ENCODE measurements around the gene RC3H2.

RC3H2 gene

DNA sequence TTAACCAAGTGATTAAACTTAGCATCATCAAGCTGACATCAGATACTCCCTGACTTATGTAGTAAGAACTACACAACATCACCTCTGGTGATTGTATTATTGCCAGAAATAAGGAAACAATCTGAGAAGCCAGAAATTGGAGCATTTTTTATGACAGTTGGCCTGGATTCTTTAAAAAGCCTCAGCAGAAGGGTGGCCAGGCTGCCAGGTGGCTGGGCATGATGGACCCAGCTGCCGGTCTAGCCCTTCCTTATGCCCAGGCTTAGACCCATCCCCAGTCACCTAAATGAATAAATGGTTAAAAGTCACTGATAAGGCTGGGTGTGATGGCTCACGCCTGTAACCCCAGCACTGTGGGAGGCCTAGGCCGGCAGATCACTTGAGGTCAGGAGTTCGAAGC, 92.4 kb downstream of the RC3H2 start:
- in situ Hi-C loops (cut with MboI; ENCODE audit: low sequenced_read_pairs) = loop anchor here (10.0 to 25.0 kb wide), 2 partner anchors 348 to 700 kb away; no protein-coding TSS in a partner anchor

GRCh38 chr9:122810306-122810946, 94.7 kb downstream of the RC3H2 start:
- in situ Hi-C loops (cut with MboI; ENCODE audit: low sequenced_read_pairs) = loop anchor here (10.0 to 25.0 kb wide), 2 partner anchors 346 to 698 kb away; no protein-coding TSS in a partner anchor

GRCh38 chr9:122809261-122809660, 95.9 kb downstream of the RC3H2 start:
- in situ Hi-C loops (cut with MboI; ENCODE audit: low sequenced_read_pairs) = loop anchor here (25.0 kb wide), 1 partner anchor 697 kb away; no protein-coding TSS in a partner anchor

DNA sequence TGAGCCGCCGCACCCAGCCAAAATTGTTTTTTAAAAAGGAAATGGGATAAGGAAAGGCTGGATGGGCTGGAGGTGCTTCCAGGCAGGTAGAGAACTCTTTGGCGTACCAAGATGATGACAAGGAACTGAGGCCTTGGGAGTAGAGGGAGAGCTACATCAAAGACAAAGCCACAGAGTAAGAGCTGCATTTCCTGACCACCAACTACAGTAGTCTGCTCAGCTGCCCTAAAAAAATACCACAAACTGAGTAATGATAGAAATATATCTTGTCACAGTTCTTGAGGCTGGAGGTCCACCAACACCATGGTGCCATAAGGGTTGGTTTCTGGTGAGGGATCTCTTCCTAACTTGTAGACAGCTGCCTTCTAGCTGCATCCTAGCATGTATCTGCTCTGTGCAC, 97.0 kb downstream of the RC3H2 start:
- in situ Hi-C loops (cut with MboI; ENCODE audit: low sequenced_read_pairs) = loop anchor here (25.0 kb wide), 1 partner anchor 696 kb away; no protein-coding TSS in a partner anchor

- in situ Hi-C loops (cut with MboI; ENCODE audit: low sequenced_read_pairs) = loop anchor here (25.0 kb wide), 1 partner anchor 695 kb away; no protein-coding TSS in a partner anchor
Observed at GRCh38 chr9:122807271-122807900, 97.8 kb downstream of the RC3H2 start.

DNA sequence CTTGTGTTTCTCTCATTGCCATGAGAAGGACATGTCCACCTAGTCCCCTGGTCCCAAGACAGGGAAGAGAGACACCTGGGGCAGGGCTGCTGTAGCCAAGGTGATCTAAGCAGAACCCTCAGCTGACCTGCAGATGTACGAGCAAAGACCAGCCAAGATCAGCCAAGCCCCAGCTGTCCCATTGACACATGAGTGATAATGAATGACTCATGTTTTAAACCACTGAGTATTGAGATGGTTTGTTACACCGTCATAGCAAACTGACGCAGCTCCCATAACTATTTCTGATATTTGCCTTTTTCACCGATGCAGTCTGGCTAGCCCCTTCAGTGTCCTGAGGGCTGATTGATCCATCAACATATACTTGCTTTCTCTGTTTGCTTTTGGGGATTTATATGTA, 98.5 kb downstream of the RC3H2 start:
- in situ Hi-C loops (cut with MboI; ENCODE audit: low sequenced_read_pairs) = loop anchor here (25.0 kb wide), 1 partner anchor 694 kb away; no protein-coding TSS in a partner anchor

DNA sequence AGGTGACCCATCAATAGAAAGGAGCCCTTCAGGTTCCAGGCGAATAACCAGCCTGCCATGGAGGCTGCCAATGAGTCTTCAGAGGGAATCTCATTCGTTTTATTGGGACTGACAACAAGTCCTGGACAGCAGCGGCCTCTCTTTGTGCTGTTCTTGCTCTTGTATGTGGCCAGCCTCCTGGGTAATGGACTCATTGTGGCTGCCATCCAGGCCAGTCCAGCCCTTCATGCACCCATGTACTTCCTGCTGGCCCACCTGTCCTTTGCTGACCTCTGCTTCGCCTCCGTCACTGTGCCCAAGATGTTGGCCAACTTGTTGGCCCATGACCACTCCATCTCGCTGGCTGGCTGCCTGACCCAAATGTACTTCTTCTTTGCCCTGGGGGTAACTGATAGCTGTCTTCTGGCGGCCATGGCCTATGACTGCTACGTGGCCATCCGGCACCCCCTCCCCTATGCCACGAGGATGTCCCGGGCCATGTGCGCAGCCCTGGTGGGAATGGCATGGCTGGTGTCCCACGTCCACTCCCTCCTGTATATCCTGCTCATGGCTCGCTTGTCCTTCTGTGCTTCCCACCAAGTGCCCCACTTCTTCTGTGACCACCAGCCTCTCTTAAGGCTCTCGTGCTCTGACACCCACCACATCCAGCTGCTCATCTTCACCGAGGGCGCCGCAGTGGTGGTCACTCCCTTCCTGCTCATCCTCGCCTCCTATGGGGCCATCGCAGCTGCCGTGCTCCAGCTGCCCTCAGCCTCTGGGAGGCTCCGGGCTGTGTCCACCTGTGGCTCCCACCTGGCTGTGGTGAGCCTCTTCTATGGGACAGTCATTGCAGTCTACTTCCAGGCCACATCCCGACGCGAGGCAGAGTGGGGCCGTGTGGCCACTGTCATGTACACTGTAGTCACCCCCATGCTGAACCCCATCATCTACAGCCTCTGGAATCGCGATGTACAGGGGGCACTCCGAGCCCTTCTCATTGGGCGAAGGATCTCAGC, 104.8 kb downstream of the RC3H2 start, which contains the start of gene OR1K1:
Gene OR1K1, plus strand, starts transcription at position 58 of the 995 bp plus-strand sequence. Its CDS starts 0 bp downstream, at position 58.
- in situ Hi-C loops (cut with MboI; ENCODE audit: low sequenced_read_pairs) = loop anchor here (25.0 kb wide), 1 partner anchor 688 kb away; no protein-coding TSS in a partner anchor

DNA sequence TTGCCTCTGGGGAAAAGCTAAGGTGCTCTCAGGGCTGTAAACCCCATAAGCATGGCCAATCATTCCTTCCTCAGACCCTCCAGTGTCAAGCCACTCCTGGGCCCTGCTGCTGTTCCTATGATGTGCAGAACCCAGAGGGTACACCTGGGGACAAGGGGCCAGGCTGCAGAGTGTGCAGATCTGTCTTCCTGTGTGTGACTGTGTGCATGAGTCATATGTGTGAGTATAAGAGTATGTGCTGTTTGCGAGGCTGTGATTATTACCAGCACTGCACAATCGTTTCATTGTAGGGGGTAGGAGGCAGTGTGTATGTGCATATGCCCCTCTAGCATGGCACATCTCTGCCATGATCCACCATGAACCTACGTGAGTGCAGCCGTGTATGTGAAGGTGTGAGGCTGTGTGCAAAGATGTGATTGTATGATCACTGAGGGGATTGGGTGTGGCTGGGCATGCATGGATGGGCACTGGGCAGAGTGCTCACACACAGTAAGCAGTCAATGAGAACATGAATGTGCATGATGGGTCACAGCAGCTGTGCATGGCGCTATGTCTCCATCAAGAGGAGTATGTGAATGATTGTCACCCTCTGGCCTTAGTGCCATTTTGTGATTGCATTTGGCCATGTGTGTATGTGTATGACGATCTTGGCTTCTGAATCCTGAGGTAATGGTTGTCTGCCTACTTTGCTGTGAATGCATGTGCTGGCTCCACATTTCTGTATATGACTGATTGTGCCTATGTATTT, 107.7 kb downstream of the RC3H2 start:
- in situ Hi-C loops (cut with MboI; ENCODE audit: low sequenced_read_pairs) = no loop called here

All from HL-60/S4 treated with retinoic acid at 250 ng/mL for 4 days and 3 days (cell line).